ENCODE data around the gene MC4R.
"Not testable (repeated sequence)": the region's sequence is repeated elsewhere in the genome, so short reads cannot be mapped to it uniquely, and the experiment has no call there.

The MC4R gene

GRCh38 chr18:60372596-60372995 is at the start of gene MC4R:
TSS of gene MC4R (minus strand) at chr18:60372775. CDS start at chr18:60372349, 426 bp downstream.
- DNase-seq = no peak

DNA sequence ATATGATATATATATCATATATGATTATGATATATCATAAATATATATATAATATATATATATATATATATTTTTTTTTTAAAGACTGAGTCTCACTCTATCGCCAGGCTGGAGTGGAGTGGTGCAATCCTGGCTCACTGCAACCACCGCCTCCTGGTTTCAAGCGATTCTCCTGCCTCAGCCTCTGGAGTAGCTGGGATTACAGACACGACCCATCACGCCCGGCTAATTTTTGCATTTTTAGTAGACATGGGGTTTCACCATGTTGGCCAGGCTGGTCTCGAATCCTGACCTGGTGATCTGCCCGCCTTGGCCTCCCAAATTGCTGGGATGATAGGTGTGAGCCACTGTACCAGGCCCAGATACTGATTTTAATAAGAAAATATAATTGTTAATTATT is 49.7 kb upstream of the MC4R start:
- not testable (repeated sequence) for DNase-seq

DNA sequence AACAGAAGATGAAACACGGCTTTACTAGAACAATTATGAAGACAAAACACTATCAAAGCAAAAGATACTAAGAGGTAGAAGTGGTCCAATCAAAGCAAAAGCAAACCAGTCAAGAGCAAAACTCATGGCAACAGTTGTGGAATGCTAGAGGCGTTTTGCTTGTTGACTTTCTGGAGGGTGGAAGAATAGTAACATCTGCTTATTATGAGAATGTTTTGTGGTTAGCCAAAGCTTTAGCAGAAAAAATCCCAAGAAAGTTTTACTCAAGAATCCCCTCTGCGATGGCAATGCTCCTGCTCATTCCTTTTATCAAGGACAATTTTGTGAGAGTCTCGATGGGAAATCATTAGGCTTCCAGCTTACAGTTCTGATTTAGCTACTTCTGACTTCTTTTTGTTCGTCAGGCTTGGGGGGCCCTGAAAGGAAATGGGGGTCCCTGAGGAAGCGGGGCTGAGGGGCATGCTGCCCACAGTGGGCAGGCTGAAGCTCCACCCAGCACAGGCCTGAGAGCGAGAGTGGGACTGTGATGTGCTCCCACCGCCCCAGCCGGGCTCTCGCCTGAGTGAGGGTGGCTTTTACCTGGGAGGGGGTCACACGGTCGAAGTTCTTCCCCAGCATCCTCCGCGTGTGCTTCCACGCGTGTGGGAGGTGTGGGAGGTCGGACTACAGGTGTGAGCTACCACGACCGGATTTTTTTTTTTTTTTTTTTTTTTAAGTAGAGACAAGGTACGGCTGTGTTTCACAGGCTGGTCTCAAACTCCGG is 49.0 kb upstream of the MC4R start:
- no peak for DNase-seq

DNA sequence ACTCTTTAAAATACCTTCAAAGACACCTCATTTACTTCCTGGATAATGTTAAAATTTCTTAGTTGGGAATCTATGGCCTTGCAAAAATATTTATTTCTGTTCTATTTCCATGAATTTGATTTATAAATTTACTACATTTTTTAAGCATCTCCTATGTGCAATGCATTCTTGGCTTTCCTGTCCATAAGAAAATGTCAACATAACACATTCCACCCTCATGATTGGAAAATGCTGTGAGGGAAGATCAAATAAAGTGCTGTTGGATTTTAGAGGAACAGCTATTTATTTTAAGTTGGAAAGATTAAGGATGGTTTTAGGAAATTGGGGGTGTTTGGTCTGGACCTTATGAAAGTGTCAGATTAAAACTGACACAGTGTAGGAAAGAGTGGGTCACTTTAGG is 45.4 kb upstream of the MC4R start:
- no peak for DNase-seq

GRCh38 chr18:60413944-60414547 is 41.5 kb upstream of the MC4R start:
- DNase-seq = no peak

DNA sequence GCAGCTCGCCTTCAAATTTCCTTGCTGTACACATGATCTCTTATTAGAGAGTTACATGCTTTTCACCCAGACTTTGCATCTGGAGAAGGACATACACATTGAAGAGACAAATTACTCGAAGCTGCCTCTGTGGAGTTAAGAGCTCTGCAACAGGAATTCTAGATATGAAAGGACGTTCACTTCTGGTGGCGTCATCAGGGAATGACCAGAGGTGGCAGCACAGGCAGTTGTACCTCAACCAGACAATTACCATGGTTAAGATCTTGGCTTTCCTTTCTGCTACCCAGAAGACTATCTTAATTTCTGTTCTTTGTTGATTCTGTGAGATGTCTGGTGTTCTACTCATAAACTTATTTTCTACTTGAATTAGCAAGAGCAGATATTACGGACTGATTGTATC is 39.1 kb upstream of the MC4R start:
- DNase-seq = no peak

DNA sequence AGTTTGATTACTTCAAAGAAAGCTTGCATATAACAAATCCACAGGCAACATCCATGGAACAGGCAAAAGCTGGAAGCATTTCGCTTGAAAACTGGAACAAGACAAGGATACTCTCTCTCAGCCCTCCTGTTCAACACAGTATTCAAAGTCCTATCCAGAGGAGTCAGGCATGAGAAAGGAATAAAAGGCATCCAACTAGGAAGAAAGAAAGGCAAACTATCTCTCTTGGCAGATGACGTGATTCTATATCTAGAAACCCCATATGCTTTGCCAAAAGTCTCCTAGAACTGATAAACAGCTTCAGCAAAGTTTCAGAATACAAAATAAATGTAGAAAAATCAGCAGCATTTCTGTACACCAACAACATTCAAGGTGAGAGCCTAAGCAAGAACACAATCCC is 34.1 kb upstream of the MC4R start:
- DNase-seq = no peak

GRCh38 chr18:60404486-60405085 is 32.0 kb upstream of the MC4R start:
- DNase-seq = no peak

GRCh38 chr18:60401346-60401745 is 28.8 kb upstream of the MC4R start:
- no peak for DNase-seq

- no peak for DNase-seq
Measured at GRCh38 chr18:60391571-60392226, 19.1 kb upstream of the MC4R start.

DNA sequence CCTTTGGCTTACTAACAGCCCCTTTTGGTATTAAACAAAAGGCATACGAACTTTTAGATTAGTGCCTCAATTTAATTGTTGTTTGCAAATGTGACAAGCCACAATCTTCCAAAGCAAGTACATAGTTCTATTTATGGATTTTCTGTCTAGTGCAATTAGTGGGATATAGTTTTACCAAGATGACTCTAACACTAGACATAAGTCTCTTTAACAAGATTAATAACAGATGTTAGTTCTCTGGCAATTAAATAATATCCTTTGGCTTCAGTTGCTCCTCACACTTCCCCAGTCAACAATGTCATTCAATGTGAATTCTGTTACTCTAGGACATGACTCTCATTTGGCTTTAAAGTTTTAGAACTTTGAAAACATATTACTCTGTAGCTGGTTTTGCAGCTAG is 16.7 kb upstream of the MC4R start:
- no peak for DNase-seq

- DNase-seq = no peak
Measured at GRCh38 chr18:60385693-60386092, 13.1 kb upstream of the MC4R start.

- no peak for DNase-seq
Measured at GRCh38 chr18:60383893-60384292, 11.3 kb upstream of the MC4R start.

DNA sequence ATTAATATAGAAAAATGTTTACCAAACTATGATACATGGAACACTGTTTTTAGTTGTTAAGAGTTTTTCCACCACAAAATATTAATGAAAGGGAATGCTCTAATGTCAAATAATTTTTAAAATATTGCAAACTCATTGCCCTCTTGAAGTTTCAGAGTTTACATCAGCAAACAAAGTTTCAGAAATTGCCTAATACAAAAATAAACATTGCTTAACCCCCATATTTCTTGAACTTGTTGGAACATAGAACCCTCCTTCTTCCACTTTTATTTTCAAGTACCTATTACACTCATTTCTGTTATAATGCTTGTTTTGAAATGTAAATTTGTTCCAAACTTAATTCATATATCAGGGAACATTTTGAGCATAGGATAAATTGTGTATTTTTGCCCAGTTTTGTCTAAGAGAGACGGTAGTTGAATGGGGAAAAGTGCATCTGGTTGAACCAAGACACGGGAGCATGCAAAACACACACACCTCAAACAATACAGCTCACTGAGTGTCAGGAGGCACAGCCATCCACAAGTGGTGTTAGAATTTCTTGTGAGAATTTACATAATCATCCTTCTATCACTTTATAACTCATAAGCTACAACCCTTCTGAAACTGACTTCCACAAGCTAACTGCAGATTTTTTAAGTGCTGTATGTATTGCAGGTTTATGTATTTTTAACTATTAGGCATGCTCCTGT is 5.3 kb upstream of the MC4R start:
- DNase-seq = no peak

GRCh38 chr18:60372132-60372531 is 443 bp downstream of the MC4R start:
- no peak for DNase-seq

DNA sequence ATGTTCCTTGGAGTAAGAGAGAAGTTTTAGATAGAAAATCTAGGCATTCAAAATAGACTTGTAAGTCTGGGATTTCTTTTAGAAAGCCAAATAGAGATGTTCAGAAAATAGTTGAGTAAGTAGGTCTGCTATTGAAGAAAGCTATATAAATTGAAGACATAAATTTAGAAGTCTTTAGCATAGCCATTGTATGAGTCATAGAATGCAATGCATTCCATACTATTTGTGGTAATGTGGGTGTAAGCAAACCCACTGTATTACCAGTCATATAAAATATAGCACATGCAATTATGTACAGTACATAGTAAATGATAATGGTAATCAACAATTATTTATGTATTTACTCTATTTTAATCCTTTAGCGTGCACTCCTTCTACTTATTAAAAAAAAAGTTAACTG is 14.1 kb downstream of the MC4R start:
- no peak for DNase-seq

DNA sequence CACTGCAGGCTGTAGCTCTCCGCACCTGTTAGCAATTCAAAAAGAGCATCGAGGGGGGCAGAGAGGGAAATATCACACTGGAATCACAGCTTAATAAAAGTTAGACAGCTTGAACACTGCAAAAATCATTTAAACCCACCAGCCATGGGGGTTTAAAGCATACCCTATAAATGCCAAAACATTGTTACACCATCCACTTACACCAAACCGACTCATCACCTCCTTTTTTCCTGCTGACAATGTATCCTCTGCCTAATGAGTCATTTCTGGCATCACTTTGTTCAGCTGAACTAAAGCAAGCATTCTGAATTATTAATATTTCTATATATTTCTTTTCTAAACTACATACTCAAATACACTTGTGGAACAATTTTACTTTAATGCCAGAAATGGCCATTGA is 21.6 kb downstream of the MC4R start:
- DNase-seq = no peak

DNA sequence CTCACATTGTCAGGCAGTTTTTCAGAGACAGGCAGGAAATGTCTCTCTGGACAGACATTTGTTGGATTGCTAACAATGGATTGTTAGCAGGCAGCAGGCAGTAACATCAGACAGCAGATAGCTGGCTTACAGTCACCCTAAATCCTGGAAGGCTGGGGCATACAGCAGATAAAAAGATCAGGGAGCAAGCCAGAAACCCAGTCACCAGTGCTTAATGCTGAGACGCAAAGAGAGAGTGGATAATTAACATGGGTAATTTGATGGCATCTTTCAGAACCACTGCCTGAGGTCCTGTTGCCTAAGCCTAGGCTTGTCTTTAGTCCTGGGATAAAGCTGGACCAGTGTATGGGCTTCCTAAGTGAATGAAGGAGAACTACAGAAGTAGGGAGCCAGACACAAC is 22.4 kb downstream of the MC4R start:
- no peak for DNase-seq

- DNase-seq = no peak
Measured at GRCh38 chr18:60347526-60348045, 25.0 kb downstream of the MC4R start.

GRCh38 chr18:60339018-60339417 is 33.6 kb downstream of the MC4R start:
- no peak for DNase-seq

DNA sequence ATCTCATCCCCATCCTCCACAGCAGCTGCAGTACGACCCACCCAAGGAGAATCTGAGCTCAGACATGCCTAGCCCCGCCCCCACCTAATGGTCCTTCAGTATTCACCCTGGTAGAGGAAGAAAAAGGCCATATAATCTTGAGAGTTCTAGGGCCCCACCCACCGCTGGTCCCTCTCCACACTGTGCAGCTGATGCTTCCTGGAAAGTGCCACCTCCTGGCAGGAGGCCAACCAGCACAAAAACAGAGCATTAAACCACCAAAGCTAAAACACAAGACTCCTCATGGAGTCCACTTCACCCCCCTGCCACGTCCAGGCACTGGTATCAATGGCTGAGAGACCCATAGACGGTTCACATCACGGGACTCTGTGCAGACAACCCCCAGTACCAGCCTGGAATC is 40.7 kb downstream of the MC4R start:
- no peak for DNase-seq

GRCh38 chr18:60329131-60329530 is 43.4 kb downstream of the MC4R start:
- DNase-seq = no peak

GRCh38 chr18:60327880-60328279 is 44.7 kb downstream of the MC4R start:
- no peak for DNase-seq
